Femur (tissue), 1 donor: ENCODE data around the gene ITPR1.
"Not testable (repeated sequence)": the region's sequence is repeated elsewhere in the genome, so short reads cannot be mapped to it uniquely, and the experiment has no call there.

Experiments used
- DNase-seq: peaks from one replicate; pipeline ENCODE4 v3.0.0-alpha.2; 2017

Gene ITPR1

DNA sequence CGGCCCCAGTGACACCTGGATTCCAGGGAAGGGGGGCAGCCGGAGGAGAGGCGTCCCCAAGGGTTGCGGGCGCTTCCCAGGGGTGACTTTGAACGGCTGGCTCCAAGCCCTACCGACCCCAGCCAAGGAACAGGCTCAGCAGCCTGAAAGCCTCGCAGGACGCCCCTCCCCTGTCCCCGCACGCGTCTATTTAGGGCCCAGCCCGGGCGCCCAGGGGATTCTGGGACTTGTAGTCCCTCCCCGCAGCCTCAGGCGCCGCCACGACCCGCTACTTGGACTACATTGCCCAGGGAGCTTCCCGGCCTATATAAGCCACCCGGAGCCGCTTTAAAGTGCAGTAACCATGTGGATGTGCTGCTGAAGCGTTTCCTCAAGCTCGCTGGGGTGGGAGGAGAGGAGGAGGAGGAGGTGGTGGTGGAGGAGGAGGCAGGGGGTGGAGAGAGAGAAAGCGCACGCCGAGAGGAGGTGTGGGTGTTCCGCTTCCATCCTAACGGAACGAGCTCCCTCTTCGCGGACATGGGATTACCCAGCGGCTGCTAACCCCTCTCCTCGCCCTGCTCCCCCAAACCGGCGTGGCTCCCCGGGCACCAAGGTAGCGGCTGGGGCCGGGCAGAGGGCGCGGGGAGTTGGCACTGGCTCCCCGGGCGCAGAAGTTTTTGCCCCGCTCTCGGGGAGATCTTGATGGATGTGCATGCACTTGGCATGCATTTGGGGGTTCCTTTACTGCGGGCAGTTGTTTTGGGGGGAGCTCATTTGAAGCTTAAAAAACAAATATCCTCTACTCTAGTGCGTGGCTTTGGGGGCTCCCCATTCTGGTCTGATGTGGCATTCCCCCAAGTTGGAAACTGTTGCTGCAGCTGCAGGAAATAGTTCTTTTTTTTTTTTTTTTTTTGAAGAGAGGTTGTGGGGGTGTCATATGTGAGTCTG, at the start of gene ITPR1:
Gene ITPR1, plus strand, starts transcription at position 335 of the 927 bp plus-strand sequence. CDS start 23,144 bp downstream, outside the sequence.
- DNase-seq, result peak; percentile 99

DNA sequence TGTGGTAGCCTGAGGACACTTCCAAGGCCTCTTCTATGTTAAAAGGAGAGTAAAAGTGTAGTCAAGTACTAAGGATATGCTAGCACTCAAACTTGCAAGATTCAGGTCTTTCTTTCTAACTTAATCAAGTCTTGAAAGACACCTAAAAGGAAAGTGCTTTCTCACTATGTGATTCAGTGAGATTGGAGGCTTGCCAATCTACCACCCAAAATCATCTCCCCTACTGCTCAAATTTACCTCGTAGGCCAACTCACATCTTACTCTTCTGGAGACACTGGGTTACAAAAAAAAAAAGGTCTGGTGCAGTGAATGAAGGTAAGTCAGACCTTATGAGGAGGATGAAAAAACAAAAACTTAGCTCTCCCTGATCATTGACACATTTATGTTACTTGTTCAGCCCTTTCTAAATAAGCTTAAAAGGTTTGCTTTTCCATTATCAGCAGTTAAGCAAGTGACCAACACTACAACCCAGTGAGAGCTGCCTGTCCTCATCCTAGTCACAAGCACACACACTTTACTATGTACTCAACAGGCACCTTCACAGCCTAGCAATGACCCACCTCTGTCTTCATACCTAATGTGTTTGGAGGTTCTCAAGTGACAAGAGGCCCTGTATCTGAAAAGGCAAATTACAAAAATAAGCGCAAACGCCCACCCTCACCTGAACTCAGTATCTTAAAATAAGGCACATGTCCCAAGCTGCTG, 45.7 kb upstream of the ITPR1 start:
- no peak for DNase-seq

DNA sequence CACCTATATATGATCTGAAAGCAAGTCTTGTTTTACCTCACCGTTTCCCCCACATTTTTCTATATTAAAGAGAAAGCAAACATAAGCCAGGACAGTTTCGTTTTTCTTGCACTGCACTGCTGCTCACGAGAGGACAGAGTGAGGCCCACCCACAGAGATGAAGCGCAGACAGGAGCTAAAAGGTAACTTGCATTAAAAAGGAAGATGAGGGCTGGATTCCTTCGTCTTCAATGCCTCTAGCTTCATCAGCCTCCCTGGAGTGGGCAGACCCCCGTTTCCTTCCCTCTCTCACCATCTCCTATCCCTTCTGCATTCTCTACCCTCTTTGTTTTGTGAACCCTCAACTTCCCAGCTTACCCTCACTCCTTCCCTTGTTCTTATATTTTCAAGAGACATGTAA, 45.0 kb upstream of the ITPR1 start:
- DNase-seq, result no peak

DNA sequence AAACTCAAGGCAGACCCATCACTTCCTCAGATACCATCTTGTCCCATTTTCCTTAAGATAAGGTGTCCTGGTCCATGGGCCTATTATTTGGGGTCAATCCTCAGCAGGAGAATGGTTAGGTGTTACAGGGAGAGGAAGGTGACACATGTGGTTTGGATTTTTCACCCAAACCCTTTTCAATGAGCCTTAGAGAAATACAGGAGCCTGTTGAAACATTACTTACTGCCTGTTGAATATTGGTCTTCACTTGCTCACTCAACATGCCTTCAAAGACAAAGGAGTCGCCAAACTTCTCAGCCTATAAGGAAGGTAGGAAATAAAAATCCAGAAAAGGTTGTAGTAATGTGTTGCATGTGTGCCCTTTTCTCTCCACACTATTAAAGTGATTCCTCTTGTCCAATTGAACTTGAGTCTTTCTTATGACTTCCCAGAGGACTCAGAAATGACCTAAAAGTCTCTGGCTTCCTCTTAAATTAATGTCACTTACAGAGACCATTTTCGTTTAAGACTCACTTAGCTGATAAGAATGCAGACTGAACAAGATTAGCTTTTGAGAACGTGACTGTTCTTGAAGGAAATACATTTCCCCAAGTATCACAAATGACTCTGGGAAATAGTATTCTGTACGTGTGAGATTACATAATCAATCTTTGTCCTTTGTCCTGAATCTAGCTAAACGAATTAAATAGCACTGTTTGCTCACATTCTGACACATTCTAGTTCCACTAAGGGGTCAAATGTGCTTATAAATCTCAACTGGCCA, 43.9 kb upstream of the ITPR1 start:
- no peak for DNase-seq

DNA sequence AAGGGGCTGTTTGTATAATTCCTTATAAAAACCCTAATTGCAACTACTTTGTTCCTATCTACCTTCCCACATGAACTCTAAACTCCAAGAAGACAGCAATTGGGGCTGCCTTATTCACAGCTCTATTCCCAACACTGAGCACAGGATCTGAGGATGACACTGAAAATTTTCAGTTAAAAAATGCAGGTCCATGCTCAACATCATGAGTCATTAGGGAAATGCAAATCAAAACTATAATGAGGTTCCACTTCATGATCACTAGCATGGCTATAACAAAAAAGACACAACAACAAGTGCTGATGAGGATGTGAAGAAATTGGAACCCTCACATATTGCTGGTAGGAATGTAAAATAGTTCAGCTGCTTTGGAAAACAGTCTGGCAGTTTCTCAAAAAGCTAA, 39.0 kb upstream of the ITPR1 start:
- DNase-seq, result no peak

DNA sequence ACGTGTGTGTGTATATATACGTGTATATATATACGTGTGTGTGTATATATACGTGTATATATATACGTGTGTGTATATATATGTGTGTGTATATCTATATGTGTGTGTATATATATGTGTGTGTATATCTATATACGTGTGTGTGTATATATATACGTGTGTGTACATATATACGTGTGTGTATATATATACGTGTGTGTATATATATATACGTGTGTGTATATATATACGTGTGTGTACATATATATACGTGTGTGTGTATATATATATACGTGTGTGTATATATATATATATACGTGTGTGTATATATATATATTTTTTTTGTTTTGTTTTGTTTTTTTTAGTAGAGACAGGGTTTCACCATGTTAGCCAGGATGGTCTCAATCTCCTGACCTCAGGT, 36.4 kb upstream of the ITPR1 start:
- not testable (repeated sequence) for DNase-seq

DNA sequence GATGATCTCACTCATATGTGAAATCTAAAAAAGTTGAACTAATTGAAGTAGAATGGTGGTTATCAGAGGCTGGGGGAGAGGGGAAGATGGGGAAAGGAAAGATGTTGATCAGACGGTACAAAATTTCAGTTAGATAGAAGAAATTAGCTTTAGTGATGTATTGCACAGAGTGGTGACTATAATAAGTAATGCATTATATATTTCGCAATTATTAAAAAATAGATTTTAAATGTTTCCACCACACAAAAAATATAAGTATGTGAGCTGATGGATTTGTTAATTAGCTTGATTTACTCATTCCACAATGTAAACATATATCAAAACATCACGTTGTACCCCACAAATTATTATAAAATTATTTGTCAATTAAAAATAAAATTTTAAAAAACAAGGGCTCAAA, 34.2 kb upstream of the ITPR1 start:
- DNase-seq, result no peak

DNA sequence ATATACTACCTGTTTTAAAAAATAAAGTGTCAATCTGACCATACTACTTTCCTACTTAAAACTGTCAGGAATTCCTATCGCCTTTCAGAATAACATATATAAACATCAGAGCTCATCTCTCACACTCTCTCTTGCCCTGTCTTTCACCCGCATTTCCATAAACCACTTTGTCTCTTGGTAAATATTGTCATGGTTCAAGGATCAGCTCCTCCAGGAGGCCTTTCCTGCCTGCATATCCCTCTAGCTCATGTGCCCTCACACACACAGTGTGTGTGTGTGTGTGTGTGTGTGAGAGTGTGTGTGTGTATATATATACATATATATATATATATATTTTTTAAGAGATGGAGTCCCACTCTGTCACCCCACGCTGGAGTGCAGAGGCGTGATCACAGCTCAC, 32.8 kb upstream of the ITPR1 start:
- DNase-seq, result no peak

DNA sequence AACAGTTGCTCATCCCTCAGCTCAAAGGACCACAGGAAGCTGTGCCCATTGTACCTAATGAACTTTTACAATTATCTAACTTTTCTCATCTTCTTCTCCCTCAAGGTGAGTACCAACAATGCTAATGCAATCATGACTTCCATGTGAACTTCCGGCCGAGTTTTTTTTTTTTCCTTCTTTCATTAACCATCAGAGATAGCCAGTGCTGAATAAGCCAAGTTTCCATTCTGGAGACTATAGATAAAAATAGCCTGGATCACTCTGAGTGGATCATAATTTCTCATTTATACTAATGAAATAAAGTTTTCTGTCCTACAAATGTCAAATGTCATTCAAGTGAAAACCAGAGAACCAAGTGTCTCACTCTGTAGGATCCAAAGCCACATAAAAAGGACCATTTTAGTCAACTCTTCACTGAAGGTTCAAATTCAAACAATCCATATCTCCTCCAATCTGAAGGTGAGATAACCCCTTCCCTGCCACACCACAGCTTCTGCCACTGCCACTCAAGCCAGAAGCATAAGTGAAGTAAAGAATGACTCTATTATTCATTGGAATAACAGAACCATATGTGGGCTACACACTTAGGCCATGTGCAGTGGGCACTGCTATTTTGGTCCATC, 31.6 kb upstream of the ITPR1 start:
- no peak for DNase-seq

DNA sequence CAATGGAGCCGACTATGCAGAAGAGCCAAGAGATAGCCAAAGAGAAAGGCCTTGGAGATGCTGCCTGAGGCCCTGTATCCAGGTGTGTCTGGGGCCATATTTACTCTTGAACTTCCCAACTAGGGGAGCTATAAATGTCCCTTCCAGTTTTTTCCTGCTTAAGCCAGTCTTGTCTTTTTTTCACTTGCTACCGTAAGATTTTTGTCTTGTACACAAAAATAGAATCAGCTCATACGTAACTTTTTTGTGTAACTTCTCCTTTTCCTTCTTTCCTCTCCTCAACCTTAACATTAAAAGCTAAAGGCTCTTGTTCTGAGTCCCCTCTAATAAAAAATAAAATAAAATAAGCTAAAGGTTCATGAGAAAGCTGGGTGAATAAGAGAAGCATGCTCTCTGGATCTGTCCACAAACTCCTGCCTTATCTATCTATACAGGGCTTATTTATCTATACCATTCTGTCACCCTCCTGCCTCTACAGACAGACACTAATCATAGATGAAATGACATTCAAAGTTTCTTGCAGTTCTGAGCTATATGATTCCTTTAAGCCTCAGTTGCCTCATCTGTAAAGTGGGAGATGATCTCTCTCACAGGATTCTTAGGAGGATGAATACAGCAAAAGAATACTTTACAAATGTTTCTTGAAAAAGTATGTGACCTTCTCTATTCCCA, 30.6 kb upstream of the ITPR1 start:
- no peak for DNase-seq

DNA sequence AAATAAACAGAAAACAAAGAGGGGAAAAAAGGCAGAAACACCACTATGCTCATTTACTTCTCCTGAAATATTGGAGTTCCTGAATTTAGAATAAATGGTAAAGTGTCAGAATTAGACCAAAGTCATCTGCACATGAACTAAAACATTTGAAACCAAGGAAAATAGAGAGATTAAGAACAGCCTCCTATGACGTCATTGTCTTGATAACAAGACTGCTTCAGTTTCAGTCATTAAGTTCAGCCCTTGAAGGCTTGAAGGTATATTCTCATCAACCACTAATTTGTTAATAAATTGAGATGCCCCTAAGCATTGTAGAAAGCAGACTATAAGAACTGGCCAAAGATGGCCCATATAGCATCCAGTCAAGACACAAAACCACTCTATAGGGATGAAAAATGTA, 28.6 kb upstream of the ITPR1 start:
- DNase-seq, result no peak

DNA sequence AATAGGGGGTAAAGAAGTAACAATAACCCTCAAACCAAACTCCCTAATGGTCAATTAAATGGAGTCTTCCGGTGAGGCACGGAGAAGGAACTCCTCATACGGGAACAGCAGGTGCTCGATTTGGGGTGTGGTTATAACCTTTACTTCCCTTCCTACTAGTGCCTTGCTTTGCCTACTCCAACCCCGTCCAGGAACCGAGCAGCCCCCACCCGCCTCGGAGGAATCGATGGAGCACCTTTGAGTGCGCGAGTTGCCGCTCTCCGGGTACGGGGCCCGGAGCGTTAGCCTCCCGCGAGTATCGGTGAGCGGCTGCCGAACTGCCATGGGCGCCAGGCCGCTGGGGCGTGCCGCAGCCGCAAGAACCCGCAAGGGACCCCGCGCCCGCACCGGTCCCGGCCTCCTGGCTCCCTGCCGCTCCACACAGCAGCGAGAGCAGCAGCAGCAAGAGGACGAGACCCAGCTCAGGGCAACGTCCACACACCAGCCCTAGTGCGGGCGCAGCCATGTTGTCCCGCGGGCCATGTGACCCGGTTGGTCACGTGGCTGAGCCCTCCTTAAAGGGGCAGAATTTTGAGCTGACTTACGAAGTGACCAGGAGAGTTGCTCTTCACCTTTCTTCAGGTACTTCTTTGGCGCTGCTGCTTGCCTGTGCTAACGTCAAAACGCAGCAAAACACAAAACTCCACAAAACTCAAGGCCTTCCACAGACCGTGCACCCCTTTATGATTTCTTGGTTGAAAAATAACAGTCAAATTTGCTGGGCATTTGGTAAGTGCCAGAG, 26.2 kb upstream of the ITPR1 start, which contains the start of gene SUMF1:
Gene SUMF1, minus strand, starts transcription at position 529 of the 781 bp plus-strand sequence. Its CDS starts 24 bp downstream, at position 505.
- peak; percentile 89 for DNase-seq

DNA sequence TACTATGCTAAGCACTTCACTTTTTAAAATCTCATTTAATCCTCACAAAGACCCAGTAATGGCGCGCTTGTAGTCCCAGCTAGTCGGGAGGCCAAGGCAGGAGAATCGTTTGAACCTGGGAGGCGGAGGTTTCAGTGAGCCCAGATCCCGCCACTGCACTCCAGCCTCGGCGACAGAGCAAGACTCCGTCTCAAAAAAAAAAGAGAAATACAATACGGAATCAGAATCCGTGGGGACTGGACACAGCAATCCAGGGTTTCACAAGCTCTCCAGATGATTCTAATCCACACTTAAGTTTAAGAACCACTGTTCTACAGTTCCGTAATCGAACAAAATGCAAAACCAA, 25.7 kb upstream of the ITPR1 start:
- no peak for DNase-seq

DNA sequence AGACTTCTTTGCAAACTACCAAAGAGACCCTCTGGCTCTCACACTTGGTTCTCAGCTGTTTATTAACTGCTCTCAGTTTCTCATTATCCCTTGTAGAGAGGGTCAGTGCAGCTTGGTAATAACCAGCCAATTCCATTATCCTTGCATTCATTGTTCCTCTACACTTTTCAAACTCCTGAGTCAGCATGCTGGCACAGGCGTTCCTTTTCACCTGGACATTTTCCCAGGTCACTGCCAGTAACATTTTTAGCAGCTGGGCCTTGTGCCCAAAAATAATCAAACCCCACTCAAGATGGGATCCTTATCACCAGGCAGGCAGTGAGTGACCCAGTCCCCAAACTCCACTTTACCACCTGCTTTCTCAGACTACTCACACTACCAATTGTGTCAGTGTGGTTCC, 21.2 kb upstream of the ITPR1 start:
- no peak for DNase-seq

DNA sequence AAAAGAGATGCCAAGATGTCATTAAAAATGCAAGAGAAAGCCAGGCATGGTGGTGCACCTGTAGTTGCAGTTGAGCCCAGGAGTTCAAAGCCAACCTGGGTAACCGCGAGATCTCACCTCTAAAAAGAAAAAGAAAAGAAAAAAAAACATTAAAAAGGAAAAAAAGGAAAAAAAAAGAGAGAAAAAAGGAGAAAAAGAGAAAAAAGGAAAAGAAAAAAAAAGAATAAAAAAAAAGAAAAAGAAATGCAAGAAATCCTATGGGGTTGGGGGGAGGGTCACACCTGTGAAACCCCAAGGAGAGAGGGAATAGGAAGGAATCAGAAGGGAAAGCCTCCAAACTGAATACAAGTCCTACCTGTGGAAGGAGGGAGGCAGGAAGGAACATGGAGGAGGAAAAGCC, 20.8 kb upstream of the ITPR1 start:
- no peak for DNase-seq

DNA sequence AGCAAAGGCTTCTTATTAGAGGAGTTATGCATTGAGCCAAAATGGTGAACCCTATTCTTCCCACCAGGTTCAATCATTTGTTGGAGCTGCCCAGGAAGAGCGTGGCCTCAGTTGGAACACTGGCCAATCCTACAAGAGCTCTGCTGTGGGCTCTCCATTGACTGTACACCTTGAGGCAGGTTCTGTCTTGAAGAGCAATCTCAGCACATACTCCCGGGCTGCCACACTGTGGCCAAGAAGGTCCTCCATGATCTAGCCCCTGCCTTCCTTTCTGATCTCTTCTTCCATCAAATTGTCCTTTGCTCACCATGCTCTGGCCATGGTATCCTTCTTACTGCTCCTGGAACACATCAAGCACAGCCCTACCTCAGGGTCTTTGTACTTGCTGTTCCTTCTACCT, 20.4 kb upstream of the ITPR1 start:
- no peak for DNase-seq

DNA sequence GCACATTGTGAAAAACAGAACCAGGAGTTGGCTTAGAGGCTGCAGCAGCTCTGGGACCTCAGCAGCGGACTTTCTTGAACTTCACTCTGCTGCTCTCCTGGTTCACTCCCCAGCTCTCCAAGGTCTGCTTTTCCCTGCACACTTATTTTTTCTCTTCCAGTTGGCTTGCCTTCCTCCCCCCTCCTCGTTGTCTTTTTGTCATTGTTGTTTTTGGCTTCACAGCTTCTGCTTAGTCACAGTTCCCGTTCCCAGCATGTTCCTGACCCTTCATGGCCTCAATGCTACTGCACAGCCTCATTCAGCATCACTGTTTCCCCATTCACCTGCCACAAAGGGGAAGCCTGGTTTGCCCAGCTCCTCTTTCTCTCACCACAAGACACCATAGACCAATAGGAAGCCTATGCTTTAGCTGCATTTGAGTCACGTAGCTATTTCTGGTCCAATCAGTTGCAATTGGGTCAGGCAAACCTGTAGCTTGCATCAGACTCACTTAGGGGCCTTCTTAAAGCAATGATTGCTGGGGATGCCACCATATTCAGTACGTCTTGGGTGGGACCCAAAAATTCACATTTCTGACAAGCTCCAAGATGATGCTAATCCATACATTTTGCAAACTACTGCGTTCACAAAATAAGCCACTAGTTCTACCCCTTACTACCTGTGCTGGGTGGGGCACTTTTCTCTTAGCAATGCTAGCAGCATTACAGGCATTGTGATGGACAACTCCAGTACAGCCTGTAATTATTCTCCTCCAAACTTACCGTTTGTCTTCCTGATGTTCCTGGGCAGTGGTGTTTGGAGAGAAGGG, 18.3 kb upstream of the ITPR1 start:
- peak; percentile 55 for DNase-seq

DNA sequence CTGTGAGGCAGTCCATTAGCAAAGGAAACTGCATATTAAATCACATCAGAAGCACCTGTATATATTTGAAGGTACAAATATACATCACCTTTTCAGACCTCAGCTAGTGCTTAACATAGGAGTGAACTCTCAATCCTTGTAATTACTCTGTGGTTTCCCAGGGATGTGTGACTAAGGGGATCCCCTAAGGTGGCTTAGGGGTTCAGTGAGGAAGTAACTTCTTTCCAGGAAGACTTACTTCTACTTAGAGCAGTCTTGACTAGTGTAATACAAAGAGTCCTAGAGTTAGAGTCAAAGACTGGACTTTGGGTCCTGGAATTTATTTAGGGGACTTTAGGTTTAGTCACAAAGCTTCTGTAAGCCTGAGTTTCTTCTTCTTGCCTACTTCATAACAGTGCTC, 17.3 kb upstream of the ITPR1 start:
- DNase-seq, result no peak

DNA sequence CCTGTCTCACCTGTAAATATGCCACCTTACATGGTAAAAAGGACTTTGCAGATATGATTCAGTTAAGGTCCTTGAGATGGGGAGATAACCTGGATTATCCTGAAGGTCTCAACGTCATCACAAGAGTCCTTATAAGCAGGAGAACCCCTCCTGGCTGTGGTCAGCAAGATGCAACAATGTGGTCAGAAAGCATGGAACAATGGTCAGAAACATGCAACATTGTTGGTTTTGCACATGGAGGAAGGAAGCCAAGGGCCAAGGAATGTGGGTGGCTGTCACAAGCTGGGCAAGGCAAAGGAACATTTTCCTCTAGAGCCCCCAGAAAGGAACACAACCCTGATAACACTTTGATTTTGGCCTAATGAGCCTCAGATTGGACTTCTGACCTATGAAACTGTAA, 16.7 kb upstream of the ITPR1 start:
- no peak for DNase-seq

DNA sequence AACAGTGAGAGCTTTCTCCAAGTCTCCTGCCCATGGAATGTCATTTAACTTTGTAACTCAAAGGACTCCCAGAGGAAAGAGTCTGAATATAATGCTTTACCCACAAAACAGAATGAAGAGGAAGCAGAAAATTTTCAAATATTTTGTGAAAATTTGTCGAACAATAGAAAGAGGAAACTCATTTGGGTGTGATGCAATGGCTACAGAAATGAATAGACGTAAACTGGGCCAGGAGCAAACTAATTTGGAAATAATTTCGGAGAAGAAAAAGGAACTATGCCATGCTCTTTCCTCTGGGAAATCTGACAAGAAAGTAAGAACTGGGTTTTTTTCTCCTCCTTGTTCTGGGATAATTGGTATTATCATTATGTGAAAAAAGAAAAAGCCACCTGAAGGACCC, 14.9 kb upstream of the ITPR1 start:
- DNase-seq, result no peak

DNA sequence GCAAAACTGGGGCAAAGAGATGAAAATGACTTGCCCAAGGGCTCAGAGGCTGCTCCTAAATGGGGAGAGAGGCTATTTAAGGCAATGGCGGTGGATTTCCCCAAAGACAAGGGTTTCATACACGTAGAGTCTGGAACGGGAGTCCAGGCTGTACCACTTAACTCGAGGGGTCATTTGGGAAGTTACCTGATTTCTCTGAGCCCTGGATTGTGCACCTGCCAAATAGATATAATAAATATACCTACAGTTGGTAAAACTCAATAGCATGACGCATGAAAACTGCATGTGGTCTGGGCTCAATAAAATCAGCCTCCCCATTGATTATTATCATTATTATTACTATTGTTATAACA, 1.3 kb upstream of the ITPR1 start:
- DNase-seq, result no peak
